ENCODE measurements around the gene ADAMTS6. TPM values are rescaled to one million over a fixed set of nuclear protein-coding genes. Genes with fewer than 3 reads are reported as not detected.

ADAMTS6 gene
- total RNA-seq, 5 donors from 2014 or later (not counting 1 experiment from before 2014, with no cell fraction given): 2.0 to 5.3 (median 4.0) TPM

DNA sequence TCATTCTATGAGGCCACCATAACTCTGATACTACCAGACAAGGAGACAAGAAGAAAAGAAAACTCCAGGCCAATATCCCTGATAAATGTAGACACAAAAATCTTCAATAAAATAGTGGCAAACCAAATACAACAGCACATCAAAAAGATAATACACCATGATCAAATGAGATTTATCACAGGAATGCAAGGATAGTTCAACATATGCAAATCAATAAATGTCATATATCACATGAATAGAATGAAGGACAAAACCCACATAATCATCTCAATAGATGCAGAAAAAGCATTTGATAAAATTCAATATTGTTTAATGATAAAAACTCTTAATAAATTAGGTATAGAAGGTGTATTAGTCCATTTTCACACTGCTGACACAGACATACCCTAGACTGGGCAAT lies 139.9 kb downstream of the ADAMTS6 start:
- POLR2A ChIA-PET: no interaction called here
- Histone ChIP-seq H3K27ac (ENCODE audit: low read length) (no peak overlapping the region), H3K9me3 (peaks cover 2% of the 10 kb centered on the region), H3K4me3 (ENCODE audit: control insufficient read depth in 1 of 2, extremely low read depth in 1 of 2, low read length in 1 of 2) (no peak overlapping the region), H3K27me3 (replicated peaks in 1 of 2; ENCODE audit: control insufficient read depth in 2 of 2, extremely low read depth in 1 of 2, insufficient read depth in 2 of 2, low read length in 1 of 2) (peaks cover 0 to 8% of the 10 kb centered on the region in 2 experiments), H3K4me1 (ENCODE audit: control insufficient read depth in 1 of 2, extremely low read depth in 1 of 2, insufficient read depth in 2 of 2, low read length in 2 of 2) (no peaks in the 10 kb centered on the region), H3K36me3 (ENCODE audit: control insufficient read depth in 2 of 2, extremely low read depth in 1 of 2, insufficient read depth in 1 of 2, low read length in 1 of 2) (no peaks in the 10 kb centered on the region)
- Mint-ChIP-seq H3K9me3 (peaks cover 6 to 39% (median 25%) of the 10 kb centered on the region in 3 donors), H3K4me1 (no peaks in the 10 kb centered on the region), H3K27ac (no peak overlapping the region), H3K27me3 (no peaks in the 10 kb centered on the region), H3K36me3 (peaks cover 8% of the 10 kb centered on the region), H3K4me3 (no peak overlapping the region)
- DNase-seq (no peak), ATAC-seq (replicated peaks in 1 of 4) (no peak)
- CTCF ChIA-PET: no interaction called here

DNA sequence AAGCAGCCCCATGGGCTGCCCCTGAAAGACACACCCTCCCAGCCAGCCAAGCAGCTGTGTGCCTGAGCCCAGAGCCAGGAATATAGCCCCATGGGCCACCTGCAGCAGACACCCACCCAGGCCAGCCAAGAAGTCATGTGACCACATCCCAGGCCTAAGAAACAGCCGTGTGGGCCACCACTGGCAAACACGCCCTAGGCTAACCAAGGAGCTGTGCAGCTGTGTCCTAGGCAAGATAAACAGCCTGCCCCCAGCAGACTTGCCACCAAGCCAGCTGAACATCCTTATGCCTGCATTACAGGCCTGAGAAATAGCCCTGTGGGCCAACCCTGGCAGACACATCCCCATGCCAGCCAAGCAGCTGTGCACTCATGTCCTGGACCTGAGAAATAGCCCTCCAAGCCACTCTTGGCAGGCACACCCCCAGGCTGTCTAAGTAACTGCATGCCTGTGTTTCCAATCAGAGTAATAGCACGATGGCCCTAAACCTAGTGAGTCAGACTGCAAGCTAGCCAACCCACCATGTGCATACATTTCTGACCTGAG lies 143.0 kb downstream of the ADAMTS6 start:
- Mint-ChIP-seq H3K4me1 (no peaks in the 10 kb centered on the region), H3K27ac (no peak overlapping the region), H3K9me3 (peaks cover 6 to 39% (median 23%) of the 10 kb centered on the region in 3 donors), H3K36me3 (peaks cover 8% of the 10 kb centered on the region), H3K27me3 (no peaks in the 10 kb centered on the region), H3K4me3 (no peak overlapping the region)
- H3K27ac ChIP-seq (ENCODE audit: low read length): no peak overlapping the region
- no peaks in the 10 kb centered on the region for H3K36me3 ChIP-seq (ENCODE audit: control insufficient read depth in 2 of 2, extremely low read depth in 1 of 2, insufficient read depth in 1 of 2, low read length in 1 of 2)
- POLR2A ChIA-PET: interaction anchor here in 1 of 2 donors (0.7 kb wide), 1 partner anchor 111 kb away, joined by 5 read pairs; no protein-coding TSS in a partner anchor
- no peak for DNase-seq
- no peak for ATAC-seq (replicated peaks in 1 of 4)
- 73% methylated on average over 3 of the region's 3 CpGs for WGBS (ENCODE audit: insufficient coverage)
- peaks cover 0 to 8% of the 10 kb centered on the region in 2 experiments for H3K27me3 ChIP-seq (replicated peaks in 1 of 2; ENCODE audit: control insufficient read depth in 2 of 2, extremely low read depth in 1 of 2, insufficient read depth in 2 of 2, low read length in 1 of 2)
- H3K4me3 ChIP-seq (ENCODE audit: control insufficient read depth in 1 of 2, extremely low read depth in 1 of 2, low read length in 1 of 2): no peak overlapping the region
- CTCF ChIA-PET: interaction anchor here in 1 of 2 donors (0.7 kb wide), 1 partner anchor 392 kb away, joined by 7 read pairs; no protein-coding TSS in a partner anchor
- peaks cover 2% of the 10 kb centered on the region for H3K9me3 ChIP-seq
- no peaks in the 10 kb centered on the region for H3K4me1 ChIP-seq (ENCODE audit: control insufficient read depth in 1 of 2, extremely low read depth in 1 of 2, insufficient read depth in 2 of 2, low read length in 2 of 2)

DNA sequence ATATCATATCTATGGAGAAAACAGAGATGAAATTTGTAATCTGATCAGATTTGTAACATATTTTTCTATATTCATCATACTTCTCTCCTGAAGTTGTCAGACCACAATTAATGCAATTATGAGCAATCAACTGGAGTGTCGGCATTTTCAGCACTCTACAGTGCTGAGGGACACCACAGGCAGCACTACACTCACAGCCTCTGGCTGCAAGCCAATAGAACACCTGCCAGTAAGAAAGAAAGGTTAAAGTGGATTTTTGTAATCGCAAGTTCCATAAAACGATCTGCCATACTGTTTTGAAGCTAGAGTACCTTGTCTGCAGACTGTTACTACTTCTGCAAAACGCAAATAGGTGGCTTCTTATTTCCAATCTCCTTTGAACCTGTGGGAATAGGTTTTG lies 147.6 kb downstream of the ADAMTS6 start:
- no peaks in the 10 kb centered on the region for H3K36me3 ChIP-seq (ENCODE audit: control insufficient read depth in 2 of 2, extremely low read depth in 1 of 2, insufficient read depth in 1 of 2, low read length in 1 of 2)
- no peaks in the 10 kb centered on the region for H3K4me1 Mint-ChIP-seq
- H3K27me3 ChIP-seq (replicated peaks in 1 of 2; ENCODE audit: control insufficient read depth in 2 of 2, extremely low read depth in 1 of 2, insufficient read depth in 2 of 2, low read length in 1 of 2): peaks cover 0 to 8% of the 10 kb centered on the region in 2 experiments
- no peak overlapping the region for H3K27ac Mint-ChIP-seq
- no CpG with 5 or more reads among the region's 4 CpGs for WGBS (ENCODE audit: insufficient coverage)
- POLR2A ChIA-PET: no interaction called here
- ATAC-seq (replicated peaks in 1 of 4): no peak
- no peaks in the 10 kb centered on the region for H3K9me3 Mint-ChIP-seq
- DNase-seq: no peak
- H3K27ac ChIP-seq (ENCODE audit: low read length): no peak overlapping the region
- no peaks in the 10 kb centered on the region for H3K9me3 ChIP-seq
- no peak overlapping the region for H3K4me3 ChIP-seq (ENCODE audit: control insufficient read depth in 1 of 2, extremely low read depth in 1 of 2, low read length in 1 of 2)
- no peaks in the 10 kb centered on the region for H3K27me3 Mint-ChIP-seq
- CTCF ChIA-PET: no interaction called here
- H3K36me3 Mint-ChIP-seq: peaks cover 4% of the 10 kb centered on the region
- H3K4me3 Mint-ChIP-seq: no peak overlapping the region
- H3K4me1 ChIP-seq (ENCODE audit: control insufficient read depth in 1 of 2, extremely low read depth in 1 of 2, insufficient read depth in 2 of 2, low read length in 2 of 2): no peaks in the 10 kb centered on the region

DNA sequence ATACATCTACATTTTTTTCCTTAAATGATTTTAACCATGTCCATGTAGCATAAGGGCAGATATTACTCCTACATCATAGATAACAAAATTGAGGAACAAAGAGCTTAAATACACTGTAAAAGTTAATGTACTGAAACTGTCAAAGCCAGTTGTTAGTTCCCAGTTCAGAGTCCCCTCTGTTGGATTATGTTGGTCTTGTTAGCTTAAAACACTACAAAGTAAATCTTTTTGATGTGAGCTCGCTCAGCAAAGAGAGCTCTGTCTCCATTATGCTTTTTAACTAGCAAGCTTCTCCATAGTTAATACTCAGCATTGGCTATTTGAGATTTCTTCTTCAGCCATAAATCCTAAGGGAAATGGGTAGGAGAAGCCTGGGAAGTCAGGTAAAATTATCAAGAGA lies 149.1 kb downstream of the ADAMTS6 start:
- Mint-ChIP-seq H3K9me3 (no peaks in the 10 kb centered on the region), H3K4me1 (no peaks in the 10 kb centered on the region), H3K36me3 (no peaks in the 10 kb centered on the region), H3K27me3 (no peaks in the 10 kb centered on the region), H3K27ac (no peak overlapping the region), H3K4me3 (no peak overlapping the region)
- H3K4me1 ChIP-seq (ENCODE audit: control insufficient read depth in 1 of 2, extremely low read depth in 1 of 2, insufficient read depth in 2 of 2, low read length in 2 of 2): no peaks in the 10 kb centered on the region
- H3K27me3 ChIP-seq (replicated peaks in 1 of 2; ENCODE audit: control insufficient read depth in 2 of 2, extremely low read depth in 1 of 2, insufficient read depth in 2 of 2, low read length in 1 of 2): no peaks in the 10 kb centered on the region
- H3K36me3 ChIP-seq (ENCODE audit: control insufficient read depth in 2 of 2, extremely low read depth in 1 of 2, insufficient read depth in 1 of 2, low read length in 1 of 2): no peaks in the 10 kb centered on the region
- no peak overlapping the region for H3K27ac ChIP-seq (ENCODE audit: low read length)
- no peak overlapping the region for H3K4me3 ChIP-seq (ENCODE audit: control insufficient read depth in 1 of 2, extremely low read depth in 1 of 2, low read length in 1 of 2)
- ATAC-seq (replicated peaks in 1 of 4): no peak
- POLR2A ChIA-PET: interaction anchor here in 1 of 2 donors (0.6 kb wide), 1 partner anchor 150 kb away, joined by 5 read pairs; no protein-coding TSS in a partner anchor
- WGBS (ENCODE audit: insufficient coverage): no CpG with 5 or more reads among the region's 1 CpG
- no peaks in the 10 kb centered on the region for H3K9me3 ChIP-seq
- DNase-seq: no peak
- CTCF ChIA-PET: interaction anchor here in 1 of 2 donors (0.8 kb wide), 1 partner anchor 151 kb away, joined by 3 read pairs; no protein-coding TSS in a partner anchor

DNA sequence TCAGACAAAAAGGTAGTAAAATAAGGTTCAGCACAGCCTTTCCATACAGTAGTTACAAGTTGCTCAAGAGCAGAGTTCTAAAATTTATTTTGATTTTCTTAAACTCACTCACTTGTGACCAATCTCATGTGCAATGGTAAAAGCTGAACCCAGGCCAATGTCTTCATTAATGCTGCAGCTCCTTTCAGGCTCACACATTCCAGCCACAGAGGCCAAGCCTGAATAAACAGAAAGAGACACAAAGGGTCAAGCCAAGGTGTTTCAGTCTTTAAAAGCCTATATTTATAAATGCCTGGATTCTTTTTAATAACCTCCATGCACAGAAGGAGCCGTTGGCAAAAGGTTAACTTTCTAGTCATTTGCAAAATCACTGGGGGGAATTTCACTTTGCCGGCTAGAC lies 152.5 kb downstream of the ADAMTS6 start:
- Histone ChIP-seq H3K36me3 (ENCODE audit: control insufficient read depth in 2 of 2, extremely low read depth in 1 of 2, insufficient read depth in 1 of 2, low read length in 1 of 2) (no peaks in the 10 kb centered on the region), H3K9me3 (no peaks in the 10 kb centered on the region), H3K27ac (ENCODE audit: low read length) (no peak overlapping the region), H3K4me3 (ENCODE audit: control insufficient read depth in 1 of 2, extremely low read depth in 1 of 2, low read length in 1 of 2) (no peak overlapping the region), H3K27me3 (replicated peaks in 1 of 2; ENCODE audit: control insufficient read depth in 2 of 2, extremely low read depth in 1 of 2, insufficient read depth in 2 of 2, low read length in 1 of 2) (no peaks in the 10 kb centered on the region), H3K4me1 (ENCODE audit: control insufficient read depth in 1 of 2, extremely low read depth in 1 of 2, insufficient read depth in 2 of 2, low read length in 2 of 2) (no peaks in the 10 kb centered on the region)
- ATAC-seq (replicated peaks in 1 of 4) (no peak), DNase-seq (no peak)
- Mint-ChIP-seq H3K4me1 (no peaks in the 10 kb centered on the region), H3K27me3 (no peaks in the 10 kb centered on the region), H3K27ac (no peak overlapping the region), H3K9me3 (no peaks in the 10 kb centered on the region), H3K4me3 (no peak overlapping the region), H3K36me3 (no peaks in the 10 kb centered on the region)
- ChIA-PET POLR2A (no interaction called here), CTCF (no interaction called here)
- WGBS (ENCODE audit: insufficient coverage): no CpG with 5 or more reads among the region's 2 CpGs

DNA sequence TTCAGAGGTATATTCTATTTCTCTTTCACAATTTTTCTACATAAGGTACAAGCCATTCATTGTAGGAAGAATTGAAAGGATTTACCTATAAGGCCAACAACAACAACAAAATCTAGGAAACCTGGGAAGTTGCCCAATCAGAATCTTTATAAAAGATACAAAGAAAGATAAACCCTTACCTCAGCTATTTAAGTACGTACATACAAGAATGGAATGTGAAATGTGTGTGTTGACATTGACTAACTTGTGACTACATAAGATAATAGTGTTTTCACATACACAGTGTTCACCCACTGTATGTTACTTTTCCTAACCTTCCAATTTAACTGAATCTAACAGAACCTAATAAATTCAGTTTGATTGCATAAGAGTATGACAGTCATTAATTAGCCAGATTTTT lies 154.1 kb downstream of the ADAMTS6 start:
- no peaks in the 10 kb centered on the region for H3K4me1 ChIP-seq (ENCODE audit: control insufficient read depth in 1 of 2, extremely low read depth in 1 of 2, insufficient read depth in 2 of 2, low read length in 2 of 2)
- no peak overlapping the region for H3K4me3 Mint-ChIP-seq
- no peak for DNase-seq
- ChIA-PET POLR2A (no interaction called here), CTCF (no interaction called here)
- H3K27me3 ChIP-seq (replicated peaks in 1 of 2; ENCODE audit: control insufficient read depth in 2 of 2, extremely low read depth in 1 of 2, insufficient read depth in 2 of 2, low read length in 1 of 2): no peaks in the 10 kb centered on the region
- no peaks in the 10 kb centered on the region for H3K36me3 ChIP-seq (ENCODE audit: control insufficient read depth in 2 of 2, extremely low read depth in 1 of 2, insufficient read depth in 1 of 2, low read length in 1 of 2)
- WGBS (ENCODE audit: insufficient coverage): no CpG with 5 or more reads among the region's 1 CpG
- no peaks in the 10 kb centered on the region for H3K9me3 ChIP-seq
- H3K36me3 Mint-ChIP-seq: no peaks in the 10 kb centered on the region
- H3K4me3 ChIP-seq (ENCODE audit: control insufficient read depth in 1 of 2, extremely low read depth in 1 of 2, low read length in 1 of 2): no peak overlapping the region
- no peak for ATAC-seq (replicated peaks in 1 of 4)
- H3K27me3 Mint-ChIP-seq: no peaks in the 10 kb centered on the region
- H3K4me1 Mint-ChIP-seq: no peaks in the 10 kb centered on the region
- H3K27ac ChIP-seq (ENCODE audit: low read length): no peak overlapping the region
- no peak overlapping the region for H3K27ac Mint-ChIP-seq
- H3K9me3 Mint-ChIP-seq: no peaks in the 10 kb centered on the region

DNA sequence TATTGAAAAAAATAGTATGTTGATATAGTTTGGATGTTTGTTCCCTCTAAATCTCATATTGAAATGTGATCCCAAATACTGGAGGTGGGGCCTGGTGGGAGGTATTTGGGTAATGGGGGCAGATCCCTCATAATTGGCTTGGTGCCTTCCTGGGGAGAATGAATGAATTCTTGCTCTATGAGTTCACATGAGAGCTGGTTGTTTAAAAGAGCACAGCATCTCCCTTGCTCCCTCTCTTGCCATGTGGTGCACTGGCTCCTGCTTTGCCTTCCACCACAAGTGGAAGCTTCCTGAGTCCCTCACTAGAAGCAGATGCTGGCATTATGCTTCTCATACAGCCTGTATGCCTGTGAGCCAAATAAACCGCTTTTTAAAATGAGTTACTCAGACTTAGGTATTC lies 154.8 kb downstream of the ADAMTS6 start:
- Histone ChIP-seq H3K36me3 (ENCODE audit: control insufficient read depth in 2 of 2, extremely low read depth in 1 of 2, insufficient read depth in 1 of 2, low read length in 1 of 2) (no peaks in the 10 kb centered on the region), H3K4me1 (ENCODE audit: control insufficient read depth in 1 of 2, extremely low read depth in 1 of 2, insufficient read depth in 2 of 2, low read length in 2 of 2) (no peaks in the 10 kb centered on the region), H3K4me3 (ENCODE audit: control insufficient read depth in 1 of 2, extremely low read depth in 1 of 2, low read length in 1 of 2) (no peak overlapping the region), H3K9me3 (no peaks in the 10 kb centered on the region), H3K27me3 (replicated peaks in 1 of 2; ENCODE audit: control insufficient read depth in 2 of 2, extremely low read depth in 1 of 2, insufficient read depth in 2 of 2, low read length in 1 of 2) (no peaks in the 10 kb centered on the region), H3K27ac (ENCODE audit: low read length) (no peak overlapping the region)
- ChIA-PET CTCF (no interaction called here), POLR2A (no interaction called here)
- WGBS (ENCODE audit: insufficient coverage): no CpG with 5 or more reads among the region's 1 CpG
- Mint-ChIP-seq H3K4me3 (no peak overlapping the region), H3K27me3 (no peaks in the 10 kb centered on the region), H3K27ac (no peak overlapping the region), H3K36me3 (no peaks in the 10 kb centered on the region), H3K4me1 (no peaks in the 10 kb centered on the region), H3K9me3 (no peaks in the 10 kb centered on the region)
- DNase-seq (no peak), ATAC-seq (replicated peaks in 1 of 4) (no peak)
